ENCODE measurements around the gene SLC6A5.

DNA sequence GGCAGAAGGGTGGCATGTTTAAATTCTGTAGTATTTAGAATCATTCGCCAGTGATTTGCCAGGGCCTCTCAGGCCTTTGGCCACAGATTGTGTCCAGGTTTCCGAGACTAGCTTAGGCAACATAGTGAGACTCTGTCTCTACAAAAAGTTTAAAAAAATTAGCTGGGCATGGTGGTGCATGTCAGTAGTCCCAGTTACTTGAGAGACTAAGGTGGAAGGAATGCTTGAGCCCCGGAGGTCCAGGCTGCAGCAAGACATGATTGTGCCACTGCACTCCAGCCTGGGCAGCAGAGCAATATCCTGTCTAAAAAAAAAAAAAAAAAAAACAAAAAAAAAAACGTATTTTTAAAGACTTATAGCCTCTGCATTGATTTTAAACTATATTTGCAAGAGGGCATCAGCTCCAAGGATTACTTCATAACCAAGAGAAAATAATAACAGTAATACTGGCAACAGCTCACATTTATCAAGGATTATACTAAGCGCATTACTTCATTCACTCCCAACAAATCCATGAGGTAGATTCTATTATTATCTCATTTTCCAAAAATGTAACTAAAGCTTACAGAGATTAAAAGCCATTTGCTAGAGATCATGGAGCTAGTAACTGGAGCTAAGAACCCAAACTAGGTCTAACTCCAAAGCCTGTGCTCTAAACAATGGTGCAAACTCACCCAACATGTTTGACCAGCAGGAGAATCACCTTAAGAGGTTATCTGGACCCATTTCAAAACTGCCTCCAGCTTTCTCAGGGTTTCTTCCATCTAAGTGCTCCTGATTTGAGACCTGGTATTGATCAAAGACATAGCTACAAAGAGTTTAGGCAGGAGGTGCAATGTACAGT lies 32.6 kb upstream of the SLC6A5 start:
- TF ChIP-seq, protein P1, sequence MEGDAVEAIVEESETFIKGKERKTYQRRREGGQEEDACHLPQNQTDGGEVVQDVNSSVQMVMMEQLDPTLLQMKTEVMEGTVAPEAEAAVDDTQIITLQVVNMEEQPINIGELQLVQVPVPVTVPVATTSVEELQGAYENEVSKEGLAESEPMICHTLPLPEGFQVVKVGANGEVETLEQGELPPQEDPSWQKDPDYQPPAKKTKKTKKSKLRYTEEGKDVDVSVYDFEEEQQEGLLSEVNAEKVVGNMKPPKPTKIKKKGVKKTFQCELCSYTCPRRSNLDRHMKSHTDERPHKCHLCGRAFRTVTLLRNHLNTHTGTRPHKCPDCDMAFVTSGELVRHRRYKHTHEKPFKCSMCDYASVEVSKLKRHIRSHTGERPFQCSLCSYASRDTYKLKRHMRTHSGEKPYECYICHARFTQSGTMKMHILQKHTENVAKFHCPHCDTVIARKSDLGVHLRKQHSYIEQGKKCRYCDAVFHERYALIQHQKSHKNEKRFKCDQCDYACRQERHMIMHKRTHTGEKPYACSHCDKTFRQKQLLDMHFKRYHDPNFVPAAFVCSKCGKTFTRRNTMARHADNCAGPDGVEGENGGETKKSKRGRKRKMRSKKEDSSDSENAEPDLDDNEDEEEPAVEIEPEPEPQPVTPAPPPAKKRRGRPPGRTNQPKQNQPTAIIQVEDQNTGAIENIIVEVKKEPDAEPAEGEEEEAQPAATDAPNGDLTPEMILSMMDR (IDR thresholded peaks at IDR 0.05), result no peak
- no peak for TF ChIP-seq POLR2AphosphoS5 (IDR thresholded peaks at IDR 0.05)

All from prostate gland (tissue), 2 donors.